NCI-H128 (cell line): ENCODE measurements around the gene TOMM20L.

Experiments used
- DNase-seq: peaks from one replicate; lab custom pipeline; 2025; ENCODE audit not compliant: unreplicated experiment; lab: John Stamatoyannopoulos, UW

The TOMM20L gene

GRCh38 chr14:58426670-58427280 lies 31.0 kb downstream of the TOMM20L start:
- DNase-seq, result peak; percentile 48

GRCh38 chr14:58427281-58428117 lies 31.8 kb downstream of the TOMM20L start, which contains the start of the genes KIAA0586 and TIMM9:
Gene KIAA0586 (plus strand): TSS chr14:58427719. CDS start chr14:58428265, 546 bp downstream.
Gene TIMM9 (minus strand): TSS chr14:58427531. CDS start chr14:58411945, 15,586 bp downstream.
- DNase-seq, result peak; percentile 96

- no peak for DNase-seq
These were observed 32.5 kb downstream of the TOMM20L start for GRCh38 chr14:58428118-58428683.

- no peak for DNase-seq
These were observed 34.4 kb downstream of the TOMM20L start for GRCh38 chr14:58430156-58430555.

DNA sequence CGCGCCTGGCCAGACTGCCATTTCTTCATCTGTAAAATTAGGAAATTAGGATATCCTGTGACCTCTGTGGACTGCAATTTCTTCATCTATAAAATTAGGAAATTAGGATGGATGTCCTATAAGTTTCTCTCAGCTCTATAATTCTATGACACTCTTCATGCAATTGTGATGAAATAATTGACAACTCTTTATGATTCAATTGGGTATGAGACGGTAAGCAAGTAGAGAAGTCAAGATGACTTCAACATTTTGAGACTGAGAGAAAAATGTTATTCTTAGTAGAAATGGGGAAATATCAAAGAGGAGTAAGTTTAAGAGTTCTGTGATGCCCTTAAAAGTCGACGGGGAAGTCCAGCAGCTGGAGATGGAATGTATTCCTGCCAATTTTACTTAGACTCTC lies 43.7 kb downstream of the TOMM20L start:
- DNase-seq, result no peak

- no peak for DNase-seq
These were observed 48.9 kb downstream of the TOMM20L start for GRCh38 chr14:58444627-58445026.

- DNase-seq, result no peak
These were observed 60.0 kb downstream of the TOMM20L start for GRCh38 chr14:58455593-58456265.
